GM19438 (cell line): ENCODE data around the gene UMODL1.
"Not testable (repeated sequence)": the region's sequence is repeated elsewhere in the genome, so short reads cannot be mapped to it uniquely, and the experiment has no call there.

ENCODE experiments used
- ATAC-seq: cut with Tn5 transposase; IDR thresholded peaks from one replicate; pipeline ENCODE4 v1.9.1; 2021; ENCODE audit warnings: low read depth; ENCODE audit not compliant: unreplicated experiment

The UMODL1 gene

GRCh38 chr21:42160111-42160721 is 89.1 kb downstream of the UMODL1 start:
- ATAC-seq, result no peak

DNA sequence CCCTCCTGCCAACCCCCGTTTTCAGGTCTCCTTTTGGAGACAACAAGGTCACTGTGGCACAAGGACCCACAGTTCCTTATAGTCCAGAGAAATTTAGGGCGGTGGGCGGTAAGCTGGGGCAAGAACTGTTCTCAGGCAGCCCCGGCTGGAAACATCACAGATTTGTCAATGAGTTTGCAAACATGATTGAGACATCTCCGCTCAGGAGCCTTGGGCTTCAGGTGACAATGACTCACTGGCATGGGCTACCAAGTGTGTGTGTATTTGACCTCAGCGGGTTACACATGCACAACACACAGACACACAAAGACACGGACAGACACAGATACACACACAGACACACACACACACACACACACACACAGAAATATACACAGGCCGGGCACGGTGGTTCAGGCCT is 89.6 kb downstream of the UMODL1 start:
- ATAC-seq, result no peak

GRCh38 chr21:42161401-42161955 is 90.4 kb downstream of the UMODL1 start:
- ATAC-seq, result no peak

- ATAC-seq, result no peak
These were observed 91.0 kb downstream of the UMODL1 start for GRCh38 chr21:42161956-42162681.

- no peak for ATAC-seq
These were observed 91.9 kb downstream of the UMODL1 start for GRCh38 chr21:42162831-42163510.

DNA sequence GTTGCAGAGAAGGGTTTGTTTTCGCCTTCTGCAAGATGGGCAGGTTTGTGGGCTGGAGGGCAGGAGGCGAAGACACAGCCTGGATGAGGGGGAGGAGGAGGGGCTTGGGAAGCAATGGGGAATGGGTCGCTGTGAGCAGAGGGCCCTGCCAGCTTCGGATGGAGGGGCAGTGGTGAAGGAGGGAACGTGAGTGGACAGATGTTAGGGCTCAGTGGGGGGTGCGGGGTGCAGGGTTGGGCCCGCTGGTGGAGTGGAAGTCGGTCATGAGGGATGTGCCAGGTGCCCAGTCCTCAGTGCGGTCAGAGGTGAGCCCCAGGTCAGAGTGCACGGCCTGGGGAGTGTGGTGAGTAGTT is 92.4 kb downstream of the UMODL1 start:
- no peak for ATAC-seq

DNA sequence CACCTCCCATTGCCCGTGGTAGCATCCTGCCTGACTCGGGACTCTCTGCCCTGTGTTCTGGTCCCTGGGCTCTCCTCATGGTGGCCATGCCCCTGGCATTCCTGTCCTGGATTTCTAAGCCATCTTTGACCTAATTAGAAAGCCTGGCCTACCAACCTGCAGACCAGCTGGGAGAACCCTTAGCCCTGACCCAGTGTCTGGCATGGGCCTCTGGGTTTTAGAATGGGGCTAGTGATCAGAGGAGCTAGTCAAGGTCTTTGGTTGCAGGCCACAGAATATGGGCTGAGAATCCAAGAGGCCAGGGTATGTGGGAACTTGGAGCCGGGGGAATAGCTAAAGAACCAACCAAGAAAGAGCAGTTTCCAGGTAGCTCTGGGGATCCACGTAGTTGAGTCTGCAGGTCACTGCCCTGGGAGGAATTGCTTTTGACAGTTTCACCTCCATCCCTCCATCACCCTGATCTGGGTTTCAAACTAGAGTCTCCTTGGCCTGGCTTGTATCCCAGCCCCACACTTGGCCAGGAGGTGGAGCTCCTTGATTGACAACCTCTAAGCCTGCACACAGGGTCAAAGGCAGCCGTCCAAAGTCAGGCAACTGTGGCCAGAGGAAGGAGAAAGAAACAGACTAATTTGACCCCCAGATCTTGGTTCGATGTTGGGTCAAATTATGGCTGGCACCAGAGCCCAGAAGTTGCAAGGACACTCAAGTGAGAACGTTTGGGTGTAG is 93.1 kb downstream of the UMODL1 start:
- no peak for ATAC-seq

GRCh38 chr21:42164818-42165217 is 93.7 kb downstream of the UMODL1 start:
- no peak for ATAC-seq

DNA sequence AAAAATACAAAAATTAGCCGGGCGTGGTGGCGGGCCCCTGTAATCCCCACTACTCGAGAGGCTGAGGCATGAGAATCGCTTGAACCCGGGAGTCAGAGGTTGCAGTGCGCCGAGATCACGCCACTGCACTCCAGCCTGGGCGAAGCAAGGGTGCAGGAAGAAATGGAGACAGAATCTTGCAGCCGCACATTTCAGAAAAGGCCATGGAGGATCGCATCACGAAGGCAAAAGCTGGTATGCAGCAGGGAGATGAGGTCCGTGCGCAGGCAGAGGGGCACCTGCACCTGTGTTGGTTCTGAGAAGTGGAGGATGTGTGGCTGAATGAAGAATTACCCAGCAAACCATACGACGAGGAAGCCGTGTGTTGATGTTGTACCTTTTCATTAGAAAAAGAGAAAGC is 94.8 kb downstream of the UMODL1 start:
- ATAC-seq, result no peak

DNA sequence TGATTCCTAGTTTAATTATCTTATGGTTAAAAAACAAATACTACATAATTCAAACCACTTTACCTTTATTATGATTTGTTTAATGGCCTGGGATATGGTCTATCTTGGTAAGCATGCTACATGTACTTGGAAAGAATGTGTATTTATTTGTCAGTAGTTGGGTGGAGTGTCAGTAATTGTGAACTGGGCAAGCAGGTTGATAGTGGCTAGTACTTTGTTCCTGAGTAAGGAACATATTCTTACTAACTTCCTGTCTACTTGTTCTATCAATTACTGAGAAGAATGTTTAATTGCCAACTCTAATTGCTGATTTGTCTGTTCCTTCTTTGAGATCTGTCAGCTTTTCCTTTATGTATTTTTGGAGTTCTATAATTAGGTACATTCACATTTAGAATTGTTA is 98.6 kb downstream of the UMODL1 start:
- ATAC-seq, result no peak

DNA sequence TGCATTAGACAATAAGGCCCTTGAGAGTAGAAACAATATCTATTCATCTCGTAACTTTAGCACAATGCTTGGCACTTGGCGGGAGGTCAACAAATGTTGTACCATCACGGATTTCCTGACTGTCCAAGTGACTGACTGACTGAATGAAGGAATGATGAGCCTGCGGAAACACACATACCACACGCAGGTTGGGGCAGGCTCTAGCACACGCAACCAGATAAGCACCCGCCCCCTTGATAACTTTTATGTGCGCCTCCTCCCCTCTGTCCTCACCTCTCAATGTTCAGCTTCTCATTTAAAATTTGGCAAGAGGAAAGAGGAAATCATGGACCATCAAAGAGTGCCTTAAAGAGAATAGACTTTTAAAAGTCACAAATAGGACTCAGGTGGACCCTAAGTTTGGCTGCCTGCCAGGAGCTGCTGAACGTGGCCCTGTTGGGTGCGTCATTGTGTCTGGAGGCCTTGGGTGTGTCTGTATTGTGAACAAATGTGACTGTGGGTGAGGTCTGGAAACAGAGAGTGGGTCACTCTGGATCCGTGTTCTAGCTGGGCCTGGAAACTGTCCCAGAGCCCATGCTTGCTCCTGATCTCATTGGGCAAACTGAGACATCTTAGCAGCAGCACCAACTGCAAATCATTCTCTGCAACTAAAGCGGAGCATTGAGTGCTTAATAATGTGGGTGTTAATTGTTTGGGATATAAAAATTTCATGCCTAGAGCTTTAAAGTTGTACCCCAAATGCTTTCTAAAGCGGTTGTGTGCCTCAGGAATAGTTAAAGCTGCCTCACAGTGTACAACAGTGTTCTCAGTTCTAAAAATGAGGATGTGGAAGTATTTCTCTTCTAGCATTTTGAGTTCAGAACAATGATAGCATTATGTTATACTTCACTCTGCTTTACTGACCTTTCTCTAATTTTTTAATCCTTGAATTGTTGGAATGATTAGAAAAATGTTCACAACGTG is 100.3 kb downstream of the UMODL1 start:
- no peak for ATAC-seq

DNA sequence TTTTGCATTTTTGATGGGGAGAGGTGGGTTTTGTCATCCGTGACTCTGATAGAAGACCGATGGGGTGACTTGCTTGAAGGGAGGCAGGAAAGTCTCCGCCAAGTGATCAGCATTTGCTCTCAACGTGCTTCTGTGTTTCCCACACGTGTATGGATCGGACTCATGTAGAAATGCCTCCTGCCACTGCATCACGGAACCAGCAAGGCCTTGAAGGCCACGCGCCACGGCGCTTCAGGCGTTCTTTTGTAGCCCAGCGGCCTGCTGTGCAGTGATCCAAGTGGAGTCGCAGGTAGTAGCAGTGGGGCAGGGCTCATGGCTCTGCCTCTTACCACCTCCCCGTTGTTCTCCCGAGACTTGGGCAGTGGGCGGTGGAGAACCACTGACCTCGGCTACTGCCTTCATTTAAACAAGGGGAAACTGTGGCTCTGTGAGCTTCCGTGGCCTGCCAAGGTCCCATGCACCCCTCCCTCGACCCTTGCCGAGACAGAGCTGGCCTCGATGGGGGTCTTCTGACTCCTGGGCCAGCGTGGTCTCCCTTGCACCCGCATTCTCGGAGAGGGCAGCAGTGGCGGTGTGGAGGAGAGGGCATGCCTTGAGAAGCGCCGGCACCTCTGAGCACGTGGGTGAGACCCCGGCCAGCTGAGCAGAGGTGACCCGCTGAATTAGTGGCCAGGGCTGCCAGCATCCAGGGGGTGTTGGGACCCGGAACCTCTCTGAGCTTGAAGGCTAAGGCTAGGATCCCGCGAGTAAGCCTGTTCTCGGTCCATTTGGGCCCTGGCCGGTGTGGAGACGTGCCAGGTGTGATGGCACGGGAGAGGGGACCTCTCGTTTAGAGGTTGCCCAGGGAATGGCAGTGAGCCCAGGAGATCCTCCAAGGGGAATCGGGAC is 101.7 kb downstream of the UMODL1 start:
- ATAC-seq, result no peak

DNA sequence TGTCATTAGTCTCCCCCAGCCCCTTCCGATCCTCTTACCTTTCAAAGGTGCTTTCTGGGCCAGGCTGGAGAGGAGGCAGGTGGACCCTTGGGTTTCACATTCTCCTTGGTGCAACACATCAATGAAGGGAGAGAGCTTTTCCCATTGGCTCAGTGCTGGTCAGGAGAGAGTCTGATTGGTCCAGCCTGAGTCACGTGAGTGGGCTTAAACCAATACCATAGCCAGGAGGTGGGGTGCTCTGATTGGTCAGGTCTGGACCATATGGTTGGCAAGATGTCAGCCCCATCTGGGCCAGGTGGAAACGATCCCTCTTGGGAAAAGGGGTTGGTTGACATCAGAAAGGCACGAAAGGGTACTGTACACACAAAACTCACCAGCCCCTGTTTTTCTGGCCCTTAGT is 103.1 kb downstream of the UMODL1 start:
- no peak for ATAC-seq

GRCh38 chr21:42175110-42175710 is 104.1 kb downstream of the UMODL1 start:
- no peak for ATAC-seq

GRCh38 chr21:42176859-42177258 is 105.7 kb downstream of the UMODL1 start:
- no peak for ATAC-seq

DNA sequence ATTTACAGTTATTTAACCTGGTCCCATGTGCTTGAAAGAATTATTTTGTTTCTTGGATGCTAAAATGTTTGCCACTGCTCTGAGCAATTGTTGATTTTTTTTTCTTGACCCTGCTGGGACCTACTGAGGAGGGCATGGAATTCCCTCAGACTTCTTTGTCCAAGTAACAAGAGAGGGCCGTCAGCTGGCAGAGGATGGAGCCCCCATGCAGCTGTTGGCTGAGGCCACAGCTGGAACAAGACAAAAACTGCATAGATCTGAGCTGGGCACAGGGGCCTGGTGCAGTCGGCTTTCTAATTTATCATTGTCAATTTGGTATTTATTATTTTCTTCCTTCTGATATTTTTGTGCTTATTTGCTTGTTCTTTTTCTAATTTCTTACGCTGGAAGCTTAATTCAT is 108.2 kb downstream of the UMODL1 start:
- no peak for ATAC-seq

- not testable (repeated sequence) for ATAC-seq
These were observed 108.9 kb downstream of the UMODL1 start for GRCh38 chr21:42180001-42180400.

GRCh38 chr21:42182713-42183371 is 111.7 kb downstream of the UMODL1 start:
- no peak for ATAC-seq
